Measurements from ENCODE around the gene SLIT1. TPM values are rescaled to one million over a fixed set of nuclear protein-coding genes. Genes with fewer than 3 reads are reported as not detected.

Gene SLIT1
- polyA plus RNA-seq, 1 donor from 2014 or later = 9.5 TPM

DNA sequence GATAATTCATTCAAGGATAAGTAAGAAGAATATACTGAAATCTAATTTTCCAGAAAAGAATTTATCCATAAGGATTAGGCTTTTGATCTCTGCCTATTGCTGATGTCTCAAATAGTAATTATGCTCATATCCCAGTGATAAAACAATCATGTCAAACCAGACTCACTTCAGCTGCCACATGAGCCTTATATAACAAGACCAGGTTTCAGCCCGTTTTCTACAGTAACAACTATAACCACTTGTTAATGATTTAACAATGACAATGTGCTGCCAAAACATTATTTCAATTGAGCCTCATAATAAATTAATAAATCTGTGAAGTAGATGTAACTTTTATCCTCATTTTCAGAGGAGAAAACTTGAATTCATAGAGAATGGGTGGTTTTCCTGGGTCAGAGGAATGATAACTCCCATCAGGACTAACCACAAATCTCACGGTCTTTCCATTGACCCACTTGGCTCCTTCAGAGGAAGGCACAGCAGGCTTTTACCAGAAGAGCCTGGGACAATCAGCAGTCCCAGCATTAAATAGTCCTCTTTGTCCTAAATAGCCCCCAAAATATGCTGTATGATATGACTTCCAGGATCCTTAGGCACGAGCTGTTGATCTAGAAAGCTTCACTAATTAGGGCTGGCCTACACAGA is 42.5 kb upstream of the SLIT1 start:
- H3K4me3 ChIP-seq (ENCODE audit: low read length) = no peak overlapping the region
- no peak overlapping the region for H3K27ac ChIP-seq (ENCODE audit: low read length)
- H3K79me2 ChIP-seq (replicated peaks; ENCODE audit: insufficient read depth, low read length) = no peaks in the 10 kb centered on the region
- TF ChIP-seq, protein P1, sequence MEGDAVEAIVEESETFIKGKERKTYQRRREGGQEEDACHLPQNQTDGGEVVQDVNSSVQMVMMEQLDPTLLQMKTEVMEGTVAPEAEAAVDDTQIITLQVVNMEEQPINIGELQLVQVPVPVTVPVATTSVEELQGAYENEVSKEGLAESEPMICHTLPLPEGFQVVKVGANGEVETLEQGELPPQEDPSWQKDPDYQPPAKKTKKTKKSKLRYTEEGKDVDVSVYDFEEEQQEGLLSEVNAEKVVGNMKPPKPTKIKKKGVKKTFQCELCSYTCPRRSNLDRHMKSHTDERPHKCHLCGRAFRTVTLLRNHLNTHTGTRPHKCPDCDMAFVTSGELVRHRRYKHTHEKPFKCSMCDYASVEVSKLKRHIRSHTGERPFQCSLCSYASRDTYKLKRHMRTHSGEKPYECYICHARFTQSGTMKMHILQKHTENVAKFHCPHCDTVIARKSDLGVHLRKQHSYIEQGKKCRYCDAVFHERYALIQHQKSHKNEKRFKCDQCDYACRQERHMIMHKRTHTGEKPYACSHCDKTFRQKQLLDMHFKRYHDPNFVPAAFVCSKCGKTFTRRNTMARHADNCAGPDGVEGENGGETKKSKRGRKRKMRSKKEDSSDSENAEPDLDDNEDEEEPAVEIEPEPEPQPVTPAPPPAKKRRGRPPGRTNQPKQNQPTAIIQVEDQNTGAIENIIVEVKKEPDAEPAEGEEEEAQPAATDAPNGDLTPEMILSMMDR (IDR thresholded peaks at IDR 0.05; ENCODE audit: poor library complexity, severe bottlenecking) = no peak
- TF ChIP-seq REST (IDR thresholded peaks at IDR 0.05; ENCODE audit: borderline replicate concordance) = no peak
- no peak overlapping the region for H3K9ac ChIP-seq (ENCODE audit: low read length)
- no peaks in the 10 kb centered on the region for H3F3A ChIP-seq (ENCODE audit: insufficient read depth, low read length, poor library complexity, severe bottlenecking)
- no peaks in the 10 kb centered on the region for H3K9me3 ChIP-seq (ENCODE audit: low read length)
- no peaks in the 10 kb centered on the region for H4K20me1 ChIP-seq (ENCODE audit: insufficient read depth)
- no peak overlapping the region for H2AFZ ChIP-seq (ENCODE audit: low read depth, low read length)
- no peaks in the 10 kb centered on the region for H3K9me2 ChIP-seq (ENCODE audit: insufficient read depth, low read length)
- H3K27me3 ChIP-seq (ENCODE audit: insufficient read depth, low read depth, low read length) = no peaks in the 10 kb centered on the region
- H3K4me2 ChIP-seq (ENCODE audit: low read length) = no peak overlapping the region
- no peaks in the 10 kb centered on the region for H3K36me3 ChIP-seq (ENCODE audit: insufficient read depth, low read length)

DNA sequence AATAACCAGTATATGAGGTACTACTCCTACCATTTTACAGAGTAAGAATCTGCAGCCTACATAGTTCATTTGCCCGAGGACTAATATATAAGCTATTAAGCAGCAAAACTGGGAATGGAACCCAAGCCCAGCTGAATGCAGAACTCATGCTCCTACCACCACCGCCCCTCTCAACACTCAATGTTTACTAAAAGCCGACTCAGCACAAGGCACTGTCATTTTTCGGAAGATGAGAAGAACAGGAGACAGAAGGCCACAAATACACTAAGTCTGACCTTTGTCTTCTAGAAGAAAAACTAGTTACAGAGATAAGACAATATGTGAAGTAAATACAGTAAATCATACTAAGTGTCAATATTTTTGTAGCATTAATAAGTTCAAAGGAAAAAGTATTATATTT is 40.6 kb upstream of the SLIT1 start:
- Histone ChIP-seq H4K20me1 (ENCODE audit: insufficient read depth) (no peaks in the 10 kb centered on the region), H3K79me2 (replicated peaks; ENCODE audit: insufficient read depth, low read length) (no peaks in the 10 kb centered on the region), H2AFZ (ENCODE audit: low read depth, low read length) (no peak overlapping the region), H3F3A (ENCODE audit: insufficient read depth, low read length, poor library complexity, severe bottlenecking) (no peaks in the 10 kb centered on the region), H3K27me3 (ENCODE audit: insufficient read depth, low read depth, low read length) (no peaks in the 10 kb centered on the region), H3K36me3 (ENCODE audit: insufficient read depth, low read length) (no peaks in the 10 kb centered on the region), H3K27ac (ENCODE audit: low read length) (no peak overlapping the region), H3K9me2 (ENCODE audit: insufficient read depth, low read length) (no peaks in the 10 kb centered on the region), H3K4me2 (ENCODE audit: low read length) (no peak overlapping the region), H3K9me3 (ENCODE audit: low read length) (no peaks in the 10 kb centered on the region), H3K9ac (ENCODE audit: low read length) (no peak overlapping the region), H3K4me3 (ENCODE audit: low read length) (no peak overlapping the region)
- TF ChIP-seq, protein P1 (IDR thresholded peaks at IDR 0.05; ENCODE audit: poor library complexity, severe bottlenecking) = no peak
- TF ChIP-seq EZH2 (IDR thresholded peaks at IDR 0.05; ENCODE audit: borderline replicate concordance, insufficient read depth, low read length, poor library complexity, severe bottlenecking) (no peak), SMC3 (conservative IDR thresholded peaks at IDR 0.05; ENCODE audit: poor library complexity) (no peak), REST (IDR thresholded peaks at IDR 0.05; ENCODE audit: borderline replicate concordance) (no peak), MXI1 (conservative IDR thresholded peaks at IDR 0.05; ENCODE audit: poor library complexity, severe bottlenecking) (no peak), EP300 (conservative IDR thresholded peaks at IDR 0.05; ENCODE audit: poor library complexity, severe bottlenecking) (no peak), TAF1 (IDR thresholded peaks at IDR 0.05; ENCODE audit: low read depth) (no peak), RAD21 (conservative IDR thresholded peaks at IDR 0.05) (no peak), POLR2AphosphoS5 (IDR thresholded peaks at IDR 0.05) (no peak)

Measured in neural cell (in vitro differentiated cells).